ENCODE measurements around the gene GAS1. TPM values are rescaled to one million over a fixed set of nuclear protein-coding genes. Genes with fewer than 3 reads are reported as not detected.

GAS1 gene
- total RNA-seq, 1 experiment from 2014 or later: 0.07 TPM

GRCh38 chr9:86907346-86907745 lies 40.0 kb downstream of the GAS1 start:
- H3K4me2 ChIP-seq (ENCODE audit: low read length): no peak overlapping the region
- no peaks in the 10 kb centered on the region for H3K36me3 ChIP-seq (ENCODE audit: control insufficient read depth in 1 of 2, insufficient read depth in 2 of 2, low read length in 2 of 2)
- H4K20me1 ChIP-seq (ENCODE audit: insufficient read depth): no peaks in the 10 kb centered on the region
- peaks cover 44% of the 10 kb centered on the region for H3K27me3 ChIP-seq (ENCODE audit: insufficient read depth, low read length)
- H3K4me3 ChIP-seq (replicated peaks in 1 of 2; ENCODE audit: low read depth in 1 of 2, low read length in 2 of 2): no peak overlapping the region
- RAD21 ChIA-PET (ENCODE audit: low non-redundant PET in 1 of 2, low total read pairs in 2 of 2, uncharacterized antibody in 2 of 2, unreplicated experiment in 2 of 2): no interaction called here
- intact Hi-C loops (cut with micrococcal nuclease): no loop called here
- no peaks in the 10 kb centered on the region for H3K79me2 ChIP-seq (ENCODE audit: insufficient read depth, low read length)
- BruUV-seq (replicated peaks): no TSS peak
- no peak overlapping the region for H2AFZ ChIP-seq (ENCODE audit: low read depth, low read length, poor library complexity, severe bottlenecking)
- CTCF ChIA-PET: no interaction called here
- no peak for DNase-seq (ENCODE audit: low read depth, low spot score)
- POLR2A ChIA-PET: no interaction called here
- no peak overlapping the region for H3K9ac ChIP-seq (ENCODE audit: low read length)
- no peaks in the 10 kb centered on the region for H3K9me2 ChIP-seq (ENCODE audit: insufficient read depth)
- no peaks in the 10 kb centered on the region for H3K4me1 ChIP-seq (ENCODE audit: control insufficient read depth in 1 of 2, insufficient read depth in 2 of 2, low read length in 2 of 2)
- no peak for ATAC-seq
- H3K9me3 ChIP-seq (ENCODE audit: control insufficient read depth in 1 of 2, insufficient read depth in 1 of 2, low read depth in 1 of 2, low read length in 2 of 2): no peaks in the 10 kb centered on the region
- no peak overlapping the region for H3K27ac ChIP-seq (ENCODE audit: low read depth, low read length)
- TF ChIP-seq, protein P1, sequence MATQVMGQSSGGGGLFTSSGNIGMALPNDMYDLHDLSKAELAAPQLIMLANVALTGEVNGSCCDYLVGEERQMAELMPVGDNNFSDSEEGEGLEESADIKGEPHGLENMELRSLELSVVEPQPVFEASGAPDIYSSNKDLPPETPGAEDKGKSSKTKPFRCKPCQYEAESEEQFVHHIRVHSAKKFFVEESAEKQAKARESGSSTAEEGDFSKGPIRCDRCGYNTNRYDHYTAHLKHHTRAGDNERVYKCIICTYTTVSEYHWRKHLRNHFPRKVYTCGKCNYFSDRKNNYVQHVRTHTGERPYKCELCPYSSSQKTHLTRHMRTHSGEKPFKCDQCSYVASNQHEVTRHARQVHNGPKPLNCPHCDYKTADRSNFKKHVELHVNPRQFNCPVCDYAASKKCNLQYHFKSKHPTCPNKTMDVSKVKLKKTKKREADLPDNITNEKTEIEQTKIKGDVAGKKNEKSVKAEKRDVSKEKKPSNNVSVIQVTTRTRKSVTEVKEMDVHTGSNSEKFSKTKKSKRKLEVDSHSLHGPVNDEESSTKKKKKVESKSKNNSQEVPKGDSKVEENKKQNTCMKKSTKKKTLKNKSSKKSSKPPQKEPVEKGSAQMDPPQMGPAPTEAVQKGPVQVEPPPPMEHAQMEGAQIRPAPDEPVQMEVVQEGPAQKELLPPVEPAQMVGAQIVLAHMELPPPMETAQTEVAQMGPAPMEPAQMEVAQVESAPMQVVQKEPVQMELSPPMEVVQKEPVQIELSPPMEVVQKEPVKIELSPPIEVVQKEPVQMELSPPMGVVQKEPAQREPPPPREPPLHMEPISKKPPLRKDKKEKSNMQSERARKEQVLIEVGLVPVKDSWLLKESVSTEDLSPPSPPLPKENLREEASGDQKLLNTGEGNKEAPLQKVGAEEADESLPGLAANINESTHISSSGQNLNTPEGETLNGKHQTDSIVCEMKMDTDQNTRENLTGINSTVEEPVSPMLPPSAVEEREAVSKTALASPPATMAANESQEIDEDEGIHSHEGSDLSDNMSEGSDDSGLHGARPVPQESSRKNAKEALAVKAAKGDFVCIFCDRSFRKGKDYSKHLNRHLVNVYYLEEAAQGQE (IDR thresholded peaks at IDR 0.05; ENCODE audit: low read depth): no peak
- TF ChIP-seq FOSL1 (IDR thresholded peaks at IDR 0.05; ENCODE audit: low read depth) (no peak), ZBTB33 (IDR thresholded peaks at IDR 0.05; ENCODE audit: extremely low read depth, insufficient replicate concordance, low read length) (no peak), ELF1 (IDR thresholded peaks at IDR 0.05; ENCODE audit: borderline replicate concordance, low read depth) (no peak), EZH2 (IDR thresholded peaks at IDR 0.05) (no peak), SIN3A (IDR thresholded peaks at IDR 0.05; ENCODE audit: low read depth) (no peak), TCF7L2 (IDR thresholded peaks at IDR 0.05; ENCODE audit: borderline replicate concordance, extremely low read depth, insufficient read depth, insufficient read length) (no peak)

All from HCT116 (cell line).